Fibroblast of pulmonary artery (primary cell): ENCODE data around the gene SLC39A11.

Experiments used
- DNase-seq: peaks from one replicate; pipeline ENCODE4 v3.0.0-alpha.2; 2010; ENCODE audit warnings: low read depth
- H3K4me3 ChIP-seq: replicated peaks from 2 replicates; pipeline ENCODE4 v1.5.1; 2011; ENCODE audit warnings: low read depth, mild to moderate bottlenecking, control low read depth, low read length, moderate library complexity
- TF ChIP-seq, protein P1 (sequence below): IDR thresholded peaks from 2 replicates; pipeline ENCODE4 v1.5.1; 2011; ENCODE audit warnings: mild to moderate bottlenecking, control low read depth, low read length, inconsistent platforms; ENCODE audit errors: missing control alignments

Gene SLC39A11

DNA sequence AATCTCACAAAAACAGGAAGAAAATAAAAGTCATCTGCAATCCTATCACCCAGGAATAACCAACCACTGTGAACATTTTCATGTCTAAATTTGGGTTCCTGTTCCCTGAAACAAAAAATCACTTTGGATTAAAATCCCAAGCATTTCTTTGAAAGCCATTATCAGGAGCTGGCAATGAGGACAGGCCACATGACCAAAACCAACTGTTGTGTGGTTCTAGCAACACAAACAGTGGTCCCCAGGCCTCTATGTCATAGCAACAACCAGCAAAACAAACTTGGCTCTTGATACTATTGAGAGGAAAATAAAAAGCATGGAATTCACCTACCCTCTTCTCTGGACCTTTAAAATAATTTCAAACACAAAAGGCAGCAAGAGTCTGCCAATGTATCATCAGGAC is 252.5 kb downstream of the SLC39A11 start:
- no peak overlapping the region for H3K4me3 ChIP-seq
- TF ChIP-seq, protein P1, sequence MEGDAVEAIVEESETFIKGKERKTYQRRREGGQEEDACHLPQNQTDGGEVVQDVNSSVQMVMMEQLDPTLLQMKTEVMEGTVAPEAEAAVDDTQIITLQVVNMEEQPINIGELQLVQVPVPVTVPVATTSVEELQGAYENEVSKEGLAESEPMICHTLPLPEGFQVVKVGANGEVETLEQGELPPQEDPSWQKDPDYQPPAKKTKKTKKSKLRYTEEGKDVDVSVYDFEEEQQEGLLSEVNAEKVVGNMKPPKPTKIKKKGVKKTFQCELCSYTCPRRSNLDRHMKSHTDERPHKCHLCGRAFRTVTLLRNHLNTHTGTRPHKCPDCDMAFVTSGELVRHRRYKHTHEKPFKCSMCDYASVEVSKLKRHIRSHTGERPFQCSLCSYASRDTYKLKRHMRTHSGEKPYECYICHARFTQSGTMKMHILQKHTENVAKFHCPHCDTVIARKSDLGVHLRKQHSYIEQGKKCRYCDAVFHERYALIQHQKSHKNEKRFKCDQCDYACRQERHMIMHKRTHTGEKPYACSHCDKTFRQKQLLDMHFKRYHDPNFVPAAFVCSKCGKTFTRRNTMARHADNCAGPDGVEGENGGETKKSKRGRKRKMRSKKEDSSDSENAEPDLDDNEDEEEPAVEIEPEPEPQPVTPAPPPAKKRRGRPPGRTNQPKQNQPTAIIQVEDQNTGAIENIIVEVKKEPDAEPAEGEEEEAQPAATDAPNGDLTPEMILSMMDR: no peak
- DNase-seq: peak; percentile 7

DNA sequence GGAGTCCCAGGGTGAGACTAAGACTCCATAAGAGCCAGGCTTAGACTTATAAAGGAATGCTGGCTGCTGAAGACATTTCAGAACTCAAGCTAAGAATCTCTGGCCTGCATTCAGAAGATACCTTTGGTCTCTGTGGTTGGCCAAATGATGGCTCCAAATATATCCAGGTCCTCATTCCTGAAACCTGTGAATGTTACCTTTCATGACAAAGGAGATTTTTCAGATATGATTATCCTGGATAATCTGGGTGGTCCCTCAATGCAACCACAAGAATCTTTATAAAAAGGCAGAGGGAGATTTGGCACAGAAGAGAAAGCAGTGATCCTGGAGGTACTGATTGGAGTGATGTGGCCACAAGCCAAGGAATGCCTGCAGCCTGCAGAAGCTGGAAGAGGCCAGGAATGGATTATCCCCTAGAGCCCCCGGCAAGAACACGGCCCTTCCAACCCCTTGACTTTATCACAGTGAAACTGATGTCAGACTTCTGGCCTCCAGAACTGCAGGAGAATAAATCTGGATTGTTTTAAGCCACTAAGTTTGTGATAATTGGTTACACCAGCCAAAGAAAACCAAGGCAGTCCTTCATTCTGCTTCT is 253.3 kb downstream of the SLC39A11 start:
- no peak overlapping the region for H3K4me3 ChIP-seq
- DNase-seq: no peak
- TF ChIP-seq, protein P1: no peak

DNA sequence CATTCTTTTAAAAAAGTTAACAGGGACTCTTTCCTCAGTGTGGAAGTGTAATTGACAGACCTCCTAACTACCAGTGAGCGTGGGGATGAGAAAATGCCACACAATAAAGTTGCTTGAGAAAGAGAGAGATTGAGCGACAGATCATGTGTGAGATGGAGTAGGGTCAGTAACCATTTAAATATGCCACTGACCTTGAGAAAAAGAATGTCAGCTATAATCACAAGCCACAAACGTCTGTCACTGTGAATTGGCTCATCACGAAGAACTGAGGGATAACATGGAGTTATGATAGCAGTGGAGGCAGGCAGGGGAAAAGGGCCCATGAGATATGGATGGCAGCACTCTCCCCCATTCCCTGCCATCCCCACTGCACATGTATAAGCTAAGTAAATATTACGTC is 253.9 kb downstream of the SLC39A11 start:
- DNase-seq: no peak
- TF ChIP-seq, protein P1: no peak
- no peak overlapping the region for H3K4me3 ChIP-seq

DNA sequence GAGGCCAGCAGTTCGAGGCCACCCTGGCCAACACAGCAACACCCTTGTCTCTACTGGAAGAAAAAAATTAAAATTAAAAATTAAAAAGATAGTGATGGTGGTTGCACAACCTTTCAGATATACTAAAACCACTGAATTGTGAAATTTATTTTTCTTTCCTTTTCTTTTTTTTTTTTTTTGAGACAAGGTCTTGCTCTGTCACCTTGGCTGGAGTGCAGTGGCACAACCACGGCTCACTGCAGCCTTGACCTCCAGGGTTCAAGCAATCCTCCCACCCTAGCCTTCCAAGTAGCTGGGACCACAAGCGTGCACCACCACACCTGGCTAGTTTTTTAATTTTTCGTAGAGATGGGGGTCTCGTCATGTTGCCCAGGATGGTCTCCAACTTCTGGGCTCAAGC is 254.4 kb downstream of the SLC39A11 start:
- TF ChIP-seq, protein P1: no peak
- DNase-seq: no peak
- no peak overlapping the region for H3K4me3 ChIP-seq

DNA sequence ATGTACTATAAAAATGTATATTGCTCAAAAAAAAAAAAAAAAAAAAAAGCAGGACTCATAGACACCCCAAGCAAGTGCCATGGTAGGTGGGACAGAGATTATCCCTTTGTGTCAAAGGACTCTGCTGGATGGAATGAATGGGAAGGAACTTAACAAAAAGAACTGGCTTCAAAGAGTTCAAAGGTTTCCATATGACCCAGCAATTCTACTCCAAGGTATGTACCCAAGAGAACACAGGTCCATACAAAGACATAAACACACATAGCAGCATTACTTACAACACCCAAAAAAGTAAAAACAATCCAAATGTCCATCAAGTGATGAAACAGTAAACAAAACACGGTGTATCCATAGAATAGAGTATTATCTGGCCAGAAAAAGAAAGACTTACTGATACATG is 255.2 kb downstream of the SLC39A11 start:
- H3K4me3 ChIP-seq: no peak overlapping the region
- TF ChIP-seq, protein P1: no peak
- no peak for DNase-seq

DNA sequence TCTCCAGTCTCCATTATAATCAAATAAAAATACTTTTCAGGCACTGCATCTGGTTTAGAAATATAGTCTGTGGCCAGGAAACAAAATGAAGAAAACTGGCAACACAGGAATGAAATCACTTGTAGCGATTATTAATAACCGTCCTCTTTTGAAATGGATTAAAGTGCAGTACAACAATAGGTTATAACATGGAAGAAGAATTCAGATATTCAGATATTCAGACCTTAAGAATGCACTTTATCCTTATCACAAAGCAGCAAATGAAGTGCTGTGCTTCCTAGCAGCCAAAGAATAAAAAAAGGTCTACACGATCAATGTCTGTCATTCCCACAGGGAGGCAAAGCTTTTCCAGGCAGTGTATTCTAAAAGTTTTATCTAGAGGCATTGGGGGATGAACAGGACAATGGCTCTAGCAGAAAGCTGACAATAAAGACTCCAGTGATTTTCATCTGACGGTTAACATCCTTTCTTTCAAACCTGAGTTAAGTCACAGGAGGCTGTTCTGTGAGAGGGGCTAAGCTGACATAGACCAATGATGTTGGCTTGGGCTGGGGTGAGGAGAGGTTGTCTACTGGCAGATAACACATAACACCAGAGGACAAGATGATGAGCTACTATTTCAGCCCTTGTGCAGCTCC is 259.2 kb downstream of the SLC39A11 start:
- no peak for DNase-seq
- H3K4me3 ChIP-seq: no peak overlapping the region
- TF ChIP-seq, protein P1: no peak

DNA sequence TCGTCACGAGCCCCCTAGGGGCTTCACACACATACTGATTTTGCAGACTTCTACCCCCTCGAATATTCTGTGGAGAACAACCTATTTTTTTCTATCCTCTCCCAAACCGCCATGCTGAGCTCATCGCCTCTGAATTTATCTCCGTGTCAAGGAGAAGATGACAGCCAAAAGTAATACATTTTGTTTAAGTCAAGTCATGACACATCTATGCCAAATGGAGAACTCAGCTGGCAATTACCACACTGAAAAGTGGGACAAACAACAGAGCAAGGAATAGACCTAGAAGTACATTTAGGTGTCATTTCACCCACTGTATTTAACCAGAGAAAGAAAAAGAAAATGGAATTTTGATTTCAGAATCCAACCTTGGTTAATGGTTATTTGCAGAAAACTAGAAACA is 260.2 kb downstream of the SLC39A11 start:
- no peak for DNase-seq
- TF ChIP-seq, protein P1: no peak
- H3K4me3 ChIP-seq: no peak overlapping the region
